Liver (tissue), 9 donors: Measurements from ENCODE around the gene MPRIP. TPM values are rescaled to one million over a fixed set of nuclear protein-coding genes. Genes with fewer than 3 reads are reported as not detected.

Experiments used
- DNase-seq: peaks from one replicate; pipeline ENCODE4 v3.0.0-alpha.2; 2017; ENCODE audit warnings: low spot score
- H3K27ac ChIP-seq, 2 donors: one replicate each; pipeline ENCODE4 v1.7.0; 2013; ENCODE audit warnings: inconsistent platforms in 2 of 2, low read length in 2 of 2, control low read depth in 1 of 2, low read depth in 1 of 2, mild to moderate bottlenecking in 1 of 2
- H3K27me3 ChIP-seq, 4 donors: one replicate each; pipeline versions ENCODE4 v1.6.1 to v1.7.0; 2013; ENCODE audit warnings: low read length in 3 of 4, inconsistent platforms in 1 of 4, mild to moderate bottlenecking in 1 of 4, moderate library complexity in 1 of 4; ENCODE audit not compliant: control insufficient read depth in 4 of 4, insufficient read depth in 4 of 4
- H3K36me3 ChIP-seq, 4 donors: one replicate each; pipeline versions ENCODE4 v1.6.1 to v1.7.0; 2013; ENCODE audit warnings: low read length in 3 of 4, mild to moderate bottlenecking in 3 of 4, low read depth in 1 of 4, moderate library complexity in 1 of 4; ENCODE audit not compliant: control insufficient read depth in 4 of 4, insufficient read depth in 3 of 4
- H3K4me1 ChIP-seq, 4 donors: one replicate each; pipeline versions ENCODE4 v1.6.1 to v1.7.0; 2013; ENCODE audit warnings: low read length in 3 of 4, mild to moderate bottlenecking in 3 of 4, moderate library complexity in 1 of 4; ENCODE audit not compliant: control insufficient read depth in 4 of 4, insufficient read depth in 4 of 4
- H3K4me3 ChIP-seq, 3 donors: one replicate each; pipeline versions ENCODE4 v1.6.1 to v1.7.0; 2013; ENCODE audit warnings: low read length in 3 of 3, control low read depth in 1 of 3, low read depth in 1 of 3, mild to moderate bottlenecking in 1 of 3
- H3K9ac ChIP-seq, 2 donors: one replicate each; pipeline ENCODE4 v1.7.0; 2013; ENCODE audit warnings: low read length in 2 of 2, mild to moderate bottlenecking in 2 of 2, moderate library complexity in 2 of 2, control low read depth in 1 of 2, low read depth in 1 of 2
- H3K9me3 ChIP-seq, 4 donors: one replicate each; pipeline versions ENCODE4 v1.6.1 to v1.7.0; 2013; ENCODE audit warnings: low read length in 3 of 4; ENCODE audit not compliant: control insufficient read depth in 4 of 4
- CTCF ChIP-seq: fragments of 150-350 bp; IDR thresholded peaks from 2 replicates; pipeline ENCODE4 v1.5.1; 2017; ENCODE audit warnings: improper control_type of control experiment, low read depth, low read length; ENCODE audit not compliant: missing input control
- EGR1 ChIP-seq, 2 donors: IDR thresholded peaks; 2 replicates each; pipeline ENCODE4 v1.6.1; 2016 to 2018; ENCODE audit warnings: antibody characterized with exemption in 2 of 2, low read depth in 2 of 2
- FOXA1 ChIP-seq: IDR thresholded peaks from 2 replicates; pipeline ENCODE4 v1.6.1; 2016; ENCODE audit warnings: antibody characterized with exemption
- FOXA2 ChIP-seq: IDR thresholded peaks from 2 replicates; pipeline ENCODE4 v1.6.1; 2016; ENCODE audit warnings: antibody characterized with exemption
- GABPA ChIP-seq, 2 donors: IDR thresholded peaks in 1 of 2; conservative IDR thresholded peaks in 1 of 2; 2 replicates each; pipeline ENCODE4 v1.6.1; 2016; ENCODE audit warnings: antibody characterized with exemption in 2 of 2, mild to moderate bottlenecking in 1 of 2, moderate library complexity in 1 of 2
- HNF4A ChIP-seq, 2 donors: conservative IDR thresholded peaks; 2 replicates each; pipeline ENCODE4 v1.6.1; 2016; ENCODE audit warnings: antibody characterized with exemption in 2 of 2, mild to moderate bottlenecking in 2 of 2
- HNF4G ChIP-seq: IDR thresholded peaks from 2 replicates; pipeline ENCODE4 v1.6.1; 2016; ENCODE audit warnings: antibody characterized with exemption
- JUND ChIP-seq, 2 donors: IDR thresholded peaks; 2 replicates each; pipeline ENCODE4 v1.6.1; 2016; ENCODE audit warnings: antibody characterized with exemption in 2 of 2
- MAX ChIP-seq: IDR thresholded peaks from 2 replicates; pipeline ENCODE4 v1.6.1; 2016; ENCODE audit warnings: antibody characterized with exemption
- NR2F2 ChIP-seq: IDR thresholded peaks from 2 replicates; pipeline ENCODE4 v1.6.1; 2016; ENCODE audit warnings: antibody characterized with exemption
- RAD21 ChIP-seq, 2 donors: IDR thresholded peaks; 2 replicates each; pipeline ENCODE4 v1.6.1; 2016; ENCODE audit warnings: antibody characterized with exemption in 2 of 2, mild to moderate bottlenecking in 2 of 2
- REST ChIP-seq: IDR thresholded peaks from 2 replicates; pipeline ENCODE4 v1.6.1; 2016; ENCODE audit warnings: antibody characterized with exemption, mild to moderate bottlenecking
- RXRA ChIP-seq, 2 donors: IDR thresholded peaks; 2 replicates each; pipeline ENCODE4 v1.6.1; 2017 to 2018; ENCODE audit warnings: antibody characterized with exemption in 2 of 2, mild to moderate bottlenecking in 1 of 2
- SP1 ChIP-seq: IDR thresholded peaks from 2 replicates; pipeline ENCODE4 v1.6.1; 2018; ENCODE audit warnings: antibody characterized with exemption, mild to moderate bottlenecking
- TAF1 ChIP-seq: conservative IDR thresholded peaks from 2 replicates; pipeline ENCODE4 v1.6.1; 2016; ENCODE audit warnings: antibody characterized with exemption, mild to moderate bottlenecking
- YY1 ChIP-seq: IDR thresholded peaks from 2 replicates; pipeline ENCODE4 v1.6.1; 2016; ENCODE audit warnings: antibody characterized with exemption, mild to moderate bottlenecking
- whole genome bisulfite sequencing: extraction: QIAGEN DNeasy Blood & Tissue Kit; methylation state at CpG from one replicate; pipeline ENCODE4 v1.1.7; 2013; 5-methylcytosine and 5-hydroxymethylcytosine counted together
- polyA plus RNA-seq, 2 donors: library from polyadenylated mRNA; stranded (reverse) in 1 of 2; unstranded in 1 of 2; fragments of 200-250 nt in 1 of 2; fragments of >200 nt in 1 of 2; fragmentation: Nextera tagmentation in 1 of 2; extraction: Ambion mirVana in 1 of 2; gene quantifications; one replicate each; pipeline versions ENCODE4 v1.2.1 to v1.2.3, GENCODE V29; 2013 to 2015
- total RNA-seq, 2 donors: library from RNA; depleted of rRNA; stranded (reverse); fragments of >200 nt; gene quantifications; one replicate each; pipeline ENCODE4 v1.2.3, GENCODE V29; 2014
- TF ChIP-seq, protein P1 (sequence below): IDR thresholded peaks from 2 replicates; pipeline ENCODE4 v1.6.1; 2016; ENCODE audit warnings: antibody characterized with exemption
- TF ChIP-seq, protein P2 (sequence below): IDR thresholded peaks from 2 replicates; pipeline ENCODE4 v1.6.1; 2016; ENCODE audit warnings: antibody characterized with exemption
- donor health status: healthy.
- donor health status: healthy.
- donor health status: healthy.
- donor health status: healthy.
- donor health status: healthy.

Gene MPRIP
- total and polyA plus RNA-seq, 4 donors = 21.2 to 61.9 (median 34.7) TPM

GRCh38 chr17:17116406-17116805, 74.1 kb downstream of the MPRIP start:
- no peak for DNase-seq
- H3K4me1 ChIP-seq = peaks cover 20 to 54% (median 38%) of the 10 kb centered on the region in 4 donors
- H3K4me3 ChIP-seq = no peak overlapping the region
- H3K36me3 ChIP-seq = no peaks in the 10 kb centered on the region
- H3K9me3 ChIP-seq = no peaks in the 10 kb centered on the region
- H3K27ac ChIP-seq = no peak overlapping the region
- no peaks in the 10 kb centered on the region for H3K27me3 ChIP-seq
- TF ChIP-seq HNF4G = no peak
- no peak for TF ChIP-seq RAD21 (IDR thresholded peaks at IDR 0.05)
- TF ChIP-seq, protein P1, sequence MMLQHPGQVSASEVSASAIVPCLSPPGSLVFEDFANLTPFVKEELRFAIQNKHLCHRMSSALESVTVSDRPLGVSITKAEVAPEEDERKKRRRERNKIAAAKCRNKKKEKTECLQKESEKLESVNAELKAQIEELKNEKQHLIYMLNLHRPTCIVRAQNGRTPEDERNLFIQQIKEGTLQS = no peak
- 97% methylated on average over 4 of the region's 4 CpGs for WGBS
- no peak overlapping the region for H3K9ac ChIP-seq

- H3K36me3 ChIP-seq = no peaks in the 10 kb centered on the region
- WGBS = 95% methylated on average over 3 of the region's 3 CpGs
- no peak overlapping the region for H3K4me3 ChIP-seq
- H3K9me3 ChIP-seq = no peaks in the 10 kb centered on the region
- no peak for TF ChIP-seq HNF4A (conservative IDR thresholded peaks at IDR 0.05)
- TF ChIP-seq GABPA (IDR thresholded peaks at IDR 0.05 in 1 of 2, conservative IDR thresholded peaks at IDR 0.05 in 1 of 2) = no peak
- no peak for TF ChIP-seq CTCF
- TF ChIP-seq FOXA1 = no peak
- no peak overlapping the region for H3K9ac ChIP-seq
- DNase-seq = no peak
- no peaks in the 10 kb centered on the region for H3K27me3 ChIP-seq
- peaks cover 20 to 54% (median 38%) of the 10 kb centered on the region in 4 donors for H3K4me1 ChIP-seq
- peak overlapping the region in 1 of 2 donors; percentile 63 for H3K27ac ChIP-seq
These were observed 75.7 kb downstream of the MPRIP start for GRCh38 chr17:17117923-17118322.

DNA sequence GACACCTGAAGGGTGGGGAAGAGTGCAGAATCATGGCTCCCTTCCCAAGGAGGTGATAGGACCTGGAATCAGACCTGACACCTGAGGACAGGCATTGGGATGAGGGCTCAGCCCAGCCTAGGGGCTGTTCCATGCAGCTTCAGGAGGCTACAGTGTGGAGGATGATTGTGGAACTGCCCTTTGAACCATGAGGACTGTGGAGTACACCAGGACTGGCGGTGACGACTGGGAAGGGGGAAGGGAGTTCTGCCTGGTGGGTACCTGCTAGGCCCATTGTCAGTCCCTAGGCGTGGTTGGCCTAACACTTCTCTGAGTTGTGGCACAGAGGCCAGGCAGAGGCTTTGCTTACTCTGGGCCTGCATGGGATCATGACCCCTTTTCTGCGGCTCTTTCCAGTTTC, 76.1 kb downstream of the MPRIP start:
- TF ChIP-seq CTCF (no peak), MAX (no peak), HNF4G (peak; percentile 52), TAF1 (no peak), HNF4A (conservative IDR thresholded peaks at IDR 0.05) (peak; percentile 75 to 80), FOXA1 (no peak), SP1 (no peak), JUND (IDR thresholded peaks at IDR 0.05) (no peak), EGR1 (IDR thresholded peaks at IDR 0.05; ENCODE audit: low read depth in 2 of 2) (no peak), FOXA2 (no peak), YY1 (no peak), RXRA (IDR thresholded peaks at IDR 0.05) (no peak), GABPA (IDR thresholded peaks at IDR 0.05 in 1 of 2, conservative IDR thresholded peaks at IDR 0.05 in 1 of 2) (no peak), RAD21 (IDR thresholded peaks at IDR 0.05) (peak in 1 of 2 donors; percentile 51), REST (no peak), NR2F2 (no peak)
- TF ChIP-seq, protein P1 = no peak
- TF ChIP-seq, protein P2, sequence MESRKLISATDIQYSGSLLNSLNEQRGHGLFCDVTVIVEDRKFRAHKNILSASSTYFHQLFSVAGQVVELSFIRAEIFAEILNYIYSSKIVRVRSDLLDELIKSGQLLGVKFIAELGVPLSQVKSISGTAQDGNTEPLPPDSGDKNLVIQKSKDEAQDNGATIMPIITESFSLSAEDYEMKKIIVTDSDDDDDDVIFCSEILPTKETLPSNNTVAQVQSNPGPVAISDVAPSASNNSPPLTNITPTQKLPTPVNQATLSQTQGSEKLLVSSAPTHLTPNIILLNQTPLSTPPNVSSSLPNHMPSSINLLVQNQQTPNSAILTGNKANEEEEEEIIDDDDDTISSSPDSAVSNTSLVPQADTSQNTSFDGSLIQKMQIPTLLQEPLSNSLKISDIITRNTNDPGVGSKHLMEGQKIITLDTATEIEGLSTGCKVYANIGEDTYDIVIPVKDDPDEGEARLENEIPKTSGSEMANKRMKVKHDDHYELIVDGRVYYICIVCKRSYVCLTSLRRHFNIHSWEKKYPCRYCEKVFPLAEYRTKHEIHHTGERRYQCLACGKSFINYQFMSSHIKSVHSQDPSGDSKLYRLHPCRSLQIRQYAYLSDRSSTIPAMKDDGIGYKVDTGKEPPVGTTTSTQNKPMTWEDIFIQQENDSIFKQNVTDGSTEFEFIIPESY = no peak
- H3K27me3 ChIP-seq = no peaks in the 10 kb centered on the region
- no peaks in the 10 kb centered on the region for H3K9me3 ChIP-seq
- no peak overlapping the region for H3K4me3 ChIP-seq
- H3K27ac ChIP-seq = peak overlapping the region; percentile 63 to 64
- H3K4me1 ChIP-seq = peaks cover 20 to 54% (median 38%) of the 10 kb centered on the region in 4 donors
- H3K36me3 ChIP-seq = no peaks in the 10 kb centered on the region
- no peak overlapping the region for H3K9ac ChIP-seq
- 56% methylated on average over 4 of the region's 4 CpGs for WGBS
- DNase-seq = no peak
